Measurements from ENCODE around the gene PTGS2.

The PTGS2 gene

GRCh38 chr1:186680245-186681061, at the start of gene PTGS2:
PTGS2 (minus strand) TSS chr1:186680423; CDS start chr1:186680290, 133 bp downstream.
- Histone ChIP-seq H3K4me3 (ENCODE audit: low read depth, low read length) (peak within 1 kb of the TSS; percentile 76), H3K27ac (peak within 1 kb of the TSS; percentile 79), H3K27me3 (replicated peaks) (no peaks in the 10 kb centered on the region), H3K36me3 (replicated peaks) (peaks cover 14% of the 10 kb centered on the region)
- peak; percentile 93 for DNase-seq
- TF ChIP-seq CTCF (IDR thresholded peaks at IDR 0.05; ENCODE audit: low read depth, low read length, missing control alignments), result peak; percentile 75
- in situ Hi-C loops (cut with HindIII; ENCODE audit: low pct_ligation_motif_present, low sequenced_read_pairs), result no loop called here

GRCh38 chr1:186722711-186723309, 42.6 kb upstream of the PTGS2 start:
- H3K27ac ChIP-seq, result no peak overlapping the region
- H3K27me3 ChIP-seq (replicated peaks), result no peaks in the 10 kb centered on the region
- DNase-seq, result peak; percentile 73
- H3K4me3 ChIP-seq (ENCODE audit: low read depth, low read length), result no peak overlapping the region
- in situ Hi-C loops (cut with HindIII; ENCODE audit: low pct_ligation_motif_present, low sequenced_read_pairs), result no loop called here
- no peaks in the 10 kb centered on the region for H3K36me3 ChIP-seq (replicated peaks)
- peak; percentile 63 for TF ChIP-seq CTCF (IDR thresholded peaks at IDR 0.05; ENCODE audit: low read depth, low read length, missing control alignments)

GRCh38 chr1:186717286-186717685, 37.1 kb upstream of the PTGS2 start:
- Histone ChIP-seq H3K36me3 (replicated peaks) (no peaks in the 10 kb centered on the region), H3K27me3 (replicated peaks) (no peaks in the 10 kb centered on the region), H3K27ac (no peak overlapping the region), H3K4me3 (ENCODE audit: low read depth, low read length) (no peak overlapping the region)
- DNase-seq, result no peak
- TF ChIP-seq CTCF (IDR thresholded peaks at IDR 0.05; ENCODE audit: low read depth, low read length, missing control alignments), result no peak
- in situ Hi-C loops (cut with HindIII; ENCODE audit: low pct_ligation_motif_present, low sequenced_read_pairs), result no loop called here

GRCh38 chr1:186715887-186716809, 35.9 kb upstream of the PTGS2 start:
- no peaks in the 10 kb centered on the region for H3K36me3 ChIP-seq (replicated peaks)
- in situ Hi-C loops (cut with HindIII; ENCODE audit: low pct_ligation_motif_present, low sequenced_read_pairs), result no loop called here
- no peak for TF ChIP-seq CTCF (IDR thresholded peaks at IDR 0.05; ENCODE audit: low read depth, low read length, missing control alignments)
- no peak for DNase-seq
- no peaks in the 10 kb centered on the region for H3K27me3 ChIP-seq (replicated peaks)
- H3K4me3 ChIP-seq (ENCODE audit: low read depth, low read length), result no peak overlapping the region
- H3K27ac ChIP-seq, result no peak overlapping the region

- H3K27me3 ChIP-seq (replicated peaks), result no peaks in the 10 kb centered on the region
- no peaks in the 10 kb centered on the region for H3K36me3 ChIP-seq (replicated peaks)
- no peak for TF ChIP-seq CTCF (IDR thresholded peaks at IDR 0.05; ENCODE audit: low read depth, low read length, missing control alignments)
- H3K27ac ChIP-seq, result no peak overlapping the region
- no peak for DNase-seq
- in situ Hi-C loops (cut with HindIII; ENCODE audit: low pct_ligation_motif_present, low sequenced_read_pairs), result no loop called here
- no peak overlapping the region for H3K4me3 ChIP-seq (ENCODE audit: low read depth, low read length)
Observed at GRCh38 chr1:186710696-186711095, 30.5 kb upstream of the PTGS2 start.
